SU-DHL-6 (cell line): ENCODE data around the gene CCDC85B.

Experiments used
- EZH2phosphoT487 ChIP-seq: fragments of 200-600 bp; sonication (generic), shearing (Covaris generic); conservative IDR thresholded peaks from 2 replicates; pipeline ENCODE4 v1.6.1; 2018; ENCODE audit warnings: mild to moderate bottlenecking, antibody characterized with exemption, low read length, moderate library complexity, mixed read lengths
- TF ChIP-seq, protein P1 (sequence below): fragments of 200-600 bp; sonication (generic); IDR thresholded peaks from one replicate; pipeline ENCODE4 v1.5.1; 2017; ENCODE audit warnings: antibody characterized with exemption, mild to moderate bottlenecking, low read length, moderate library complexity; ENCODE audit not compliant: insufficient read depth, poor library complexity, severe bottlenecking

DNA sequence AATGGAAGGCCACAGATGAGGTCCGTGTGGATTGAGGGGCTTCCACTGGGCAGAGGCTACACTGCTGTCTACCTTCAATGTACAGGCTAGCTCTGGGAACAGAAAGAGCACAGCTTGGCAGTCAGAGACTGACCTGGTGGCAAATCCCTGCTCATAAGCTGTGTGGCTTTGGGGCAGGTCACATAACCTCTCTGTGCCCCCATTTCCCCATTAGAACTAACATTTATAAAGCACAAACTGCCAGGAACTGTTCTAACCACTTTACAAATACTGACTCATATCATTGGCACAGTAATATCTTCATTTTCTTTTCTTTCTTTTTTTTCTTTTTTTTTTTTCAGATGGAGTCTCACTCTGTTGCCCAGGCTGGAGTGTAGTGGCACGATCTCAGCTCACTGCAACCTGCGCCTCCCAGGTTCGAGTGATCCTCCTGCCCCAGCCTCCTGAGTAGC lies 6.6 kb downstream of the CCDC85B start:
- TF ChIP-seq, protein P1, sequence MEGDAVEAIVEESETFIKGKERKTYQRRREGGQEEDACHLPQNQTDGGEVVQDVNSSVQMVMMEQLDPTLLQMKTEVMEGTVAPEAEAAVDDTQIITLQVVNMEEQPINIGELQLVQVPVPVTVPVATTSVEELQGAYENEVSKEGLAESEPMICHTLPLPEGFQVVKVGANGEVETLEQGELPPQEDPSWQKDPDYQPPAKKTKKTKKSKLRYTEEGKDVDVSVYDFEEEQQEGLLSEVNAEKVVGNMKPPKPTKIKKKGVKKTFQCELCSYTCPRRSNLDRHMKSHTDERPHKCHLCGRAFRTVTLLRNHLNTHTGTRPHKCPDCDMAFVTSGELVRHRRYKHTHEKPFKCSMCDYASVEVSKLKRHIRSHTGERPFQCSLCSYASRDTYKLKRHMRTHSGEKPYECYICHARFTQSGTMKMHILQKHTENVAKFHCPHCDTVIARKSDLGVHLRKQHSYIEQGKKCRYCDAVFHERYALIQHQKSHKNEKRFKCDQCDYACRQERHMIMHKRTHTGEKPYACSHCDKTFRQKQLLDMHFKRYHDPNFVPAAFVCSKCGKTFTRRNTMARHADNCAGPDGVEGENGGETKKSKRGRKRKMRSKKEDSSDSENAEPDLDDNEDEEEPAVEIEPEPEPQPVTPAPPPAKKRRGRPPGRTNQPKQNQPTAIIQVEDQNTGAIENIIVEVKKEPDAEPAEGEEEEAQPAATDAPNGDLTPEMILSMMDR, result no peak
- TF ChIP-seq EZH2phosphoT487, result no peak
